Neural progenitor cell (in vitro differentiated cells): ENCODE results near the gene MAPK8. TPM values are rescaled to one million over a fixed set of nuclear protein-coding genes. Genes with fewer than 3 reads are reported as not detected.
A peak's percentile ranks its signal among the peaks of the same experiment; 100 is the strongest.

Source experiments
- DNase-seq: peaks from one replicate; pipeline ENCODE4 v3.0.0-alpha.2; 2016; ENCODE audit warnings: low spot score
- H2AFZ ChIP-seq: fragments of 200-600 bp; sonication (generic); replicated peaks from 2 replicates; pipeline ENCODE4 v1.6.1; 2016; ENCODE audit warnings: antibody characterized with exemption
- H3F3A ChIP-seq: fragments of 200-600 bp; sonication (generic); 2 replicates; pipeline ENCODE4 v1.6.1; 2016; ENCODE audit warnings: antibody characterized with exemption, low read depth
- H3K27ac ChIP-seq: fragments of 200-600 bp; sonication (generic); 2 replicates; pipeline ENCODE4 v1.5.1; 2016; ENCODE audit warnings: mild to moderate bottlenecking
- H3K27me3 ChIP-seq: fragments of 200-600 bp; sonication (generic); 2 replicates; pipeline ENCODE4 v1.6.1; 2016; ENCODE audit warnings: mild to moderate bottlenecking, moderate library complexity
- H3K36me3 ChIP-seq: fragments of 200-600 bp; sonication (generic); 2 replicates; pipeline ENCODE4 v1.5.1; 2016
- H3K4me1 ChIP-seq: fragments of 200-600 bp; sonication (generic); 2 replicates; pipeline ENCODE4 v1.6.1; 2016; ENCODE audit warnings: mixed run types
- H3K4me2 ChIP-seq: fragments of 200-600 bp; sonication (generic); 2 replicates; pipeline ENCODE4 v1.6.1; 2016
- H3K4me3 ChIP-seq: fragments of 200-600 bp; sonication (generic); 2 replicates; pipeline ENCODE4 v1.5.1; 2016
- H3K79me2 ChIP-seq: fragments of 200-600 bp; sonication (generic); 2 replicates; pipeline ENCODE4 v1.6.1; 2016; ENCODE audit warnings: low read depth
- H3K9ac ChIP-seq: fragments of 200-600 bp; sonication (generic); 2 replicates; pipeline ENCODE4 v1.6.1; 2016
- H3K9me3 ChIP-seq: fragments of 200-600 bp; sonication (generic); 2 replicates; pipeline ENCODE4 v1.5.1; 2016; ENCODE audit warnings: low read depth
- H4K20me1 ChIP-seq: fragments of 200-600 bp; sonication (generic); 2 replicates; pipeline ENCODE4 v1.6.1; 2016; ENCODE audit warnings: low read depth
- H3K27ac Mint-ChIP-seq: 3 replicates; pipeline ENCODE4 v1.8.0; 2021; ENCODE audit warnings: mixed read lengths
- H3K27me3 Mint-ChIP-seq: 2 replicates; pipeline ENCODE4 v1.8.0; 2022; ENCODE audit warnings: low read depth, mild to moderate bottlenecking, inconsistent platforms, moderate library complexity, mixed read lengths; ENCODE audit not compliant: insufficient read depth
- H3K36me3 Mint-ChIP-seq: 3 replicates; pipeline ENCODE4 v1.8.0; 2021; ENCODE audit warnings: mixed read lengths
- H3K4me1 Mint-ChIP-seq: 3 replicates; pipeline ENCODE4 v1.8.0; 2021; ENCODE audit warnings: mixed read lengths
- H3K4me3 Mint-ChIP-seq: 3 replicates; pipeline ENCODE4 v1.8.0; 2021; ENCODE audit warnings: mild to moderate bottlenecking, moderate library complexity, mixed read lengths
- H3K9me3 Mint-ChIP-seq: 3 replicates; pipeline ENCODE4 v1.8.0; 2020; ENCODE audit warnings: mixed read lengths
- EZH2 ChIP-seq: fragments of 200-600 bp; sonication (generic); IDR thresholded peaks from 2 replicates; pipeline ENCODE4 v1.6.1; 2017; ENCODE audit warnings: antibody characterized with exemption, mild to moderate bottlenecking, moderate library complexity
- EZH2phosphoT487 ChIP-seq: fragments of 200-600 bp; sonication (generic); IDR thresholded peaks from 2 replicates; pipeline ENCODE4 v1.6.1; 2017; ENCODE audit warnings: antibody characterized with exemption
- total RNA-seq: library from RNA; depleted of rRNA; stranded (reverse); fragments of >200 nt; gene quantifications from 2 replicates; pipeline ENCODE4 v1.2.3, GENCODE V29; 2015; ENCODE audit warnings: low replicate concordance
- TF ChIP-seq, protein P1 (sequence below): fragments of 200-600 bp; sonication (generic); IDR thresholded peaks from 2 replicates; pipeline ENCODE4 v1.5.1; 2017; ENCODE audit warnings: antibody characterized with exemption, mild to moderate bottlenecking

The MAPK8 gene
- 137 and 166 TPM in 2 replicates for total RNA-seq

- H3K27me3 Mint-ChIP-seq: peaks cover 3% of the 10 kb centered on the region
These were observed at the start of gene MAPK8 for GRCh38 chr10:48306265-48306869. TSS of gene MAPK8 (plus strand) at chr10:48306677. CDS start at chr10:48401661, 94,984 bp downstream.

GRCh38 chr10:48257407-48257961, 49.0 kb upstream of the MAPK8 start:
- no peaks in the 10 kb centered on the region for H4K20me1 ChIP-seq
- H3K36me3 ChIP-seq: no peaks in the 10 kb centered on the region
- no peak overlapping the region for H3K27ac ChIP-seq
- no peak overlapping the region for H3K4me3 ChIP-seq
- Mint-ChIP-seq H3K4me1 (no peaks in the 10 kb centered on the region), H3K36me3 (no peaks in the 10 kb centered on the region), H3K27me3 (no peaks in the 10 kb centered on the region), H3K27ac (no peak overlapping the region), H3K9me3 (no peaks in the 10 kb centered on the region), H3K4me3 (no peak overlapping the region)
- no peak for DNase-seq
- no peaks in the 10 kb centered on the region for H3K79me2 ChIP-seq
- TF ChIP-seq EZH2: no peak
- no peak for TF ChIP-seq EZH2phosphoT487
- TF ChIP-seq, protein P1, sequence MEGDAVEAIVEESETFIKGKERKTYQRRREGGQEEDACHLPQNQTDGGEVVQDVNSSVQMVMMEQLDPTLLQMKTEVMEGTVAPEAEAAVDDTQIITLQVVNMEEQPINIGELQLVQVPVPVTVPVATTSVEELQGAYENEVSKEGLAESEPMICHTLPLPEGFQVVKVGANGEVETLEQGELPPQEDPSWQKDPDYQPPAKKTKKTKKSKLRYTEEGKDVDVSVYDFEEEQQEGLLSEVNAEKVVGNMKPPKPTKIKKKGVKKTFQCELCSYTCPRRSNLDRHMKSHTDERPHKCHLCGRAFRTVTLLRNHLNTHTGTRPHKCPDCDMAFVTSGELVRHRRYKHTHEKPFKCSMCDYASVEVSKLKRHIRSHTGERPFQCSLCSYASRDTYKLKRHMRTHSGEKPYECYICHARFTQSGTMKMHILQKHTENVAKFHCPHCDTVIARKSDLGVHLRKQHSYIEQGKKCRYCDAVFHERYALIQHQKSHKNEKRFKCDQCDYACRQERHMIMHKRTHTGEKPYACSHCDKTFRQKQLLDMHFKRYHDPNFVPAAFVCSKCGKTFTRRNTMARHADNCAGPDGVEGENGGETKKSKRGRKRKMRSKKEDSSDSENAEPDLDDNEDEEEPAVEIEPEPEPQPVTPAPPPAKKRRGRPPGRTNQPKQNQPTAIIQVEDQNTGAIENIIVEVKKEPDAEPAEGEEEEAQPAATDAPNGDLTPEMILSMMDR: no peak
- H3K4me1 ChIP-seq: peaks cover 2% of the 10 kb centered on the region
- no peaks in the 10 kb centered on the region for H3K27me3 ChIP-seq
- H2AFZ ChIP-seq: no peak overlapping the region
- H3K9ac ChIP-seq: no peak overlapping the region
- no peaks in the 10 kb centered on the region for H3K9me3 ChIP-seq
- no peaks in the 10 kb centered on the region for H3F3A ChIP-seq
- no peak overlapping the region for H3K4me2 ChIP-seq

More at GRCh38 chr10:48306265-48306869, at the start of gene MAPK8:
- H3K4me2 ChIP-seq: peak within 1 kb of the TSS; percentile 79
- no peaks in the 10 kb centered on the region for H3K9me3 ChIP-seq
- H3F3A ChIP-seq: peaks cover 23% of the 10 kb centered on the region
- peak; percentile 96 for DNase-seq
- H3K27me3 ChIP-seq: peaks cover 18% of the 10 kb centered on the region
- H3K4me1 ChIP-seq: peaks cover 5% of the 10 kb centered on the region
- H3K4me3 Mint-ChIP-seq: peak within 1 kb of the TSS; percentile 88
- H3K4me3 ChIP-seq: peak within 1 kb of the TSS; percentile 97
- TF ChIP-seq, protein P1: no peak
- TF ChIP-seq EZH2: no peak
- peaks cover 9% of the 10 kb centered on the region for H3K36me3 Mint-ChIP-seq
- H3K9ac ChIP-seq: peak within 1 kb of the TSS; percentile 76
- peak within 1 kb of the TSS; percentile 58 for H3K27ac Mint-ChIP-seq
- peaks cover 18% of the 10 kb centered on the region for H3K4me1 Mint-ChIP-seq
- no peaks in the 10 kb centered on the region for H3K36me3 ChIP-seq
- H3K27ac ChIP-seq: peak within 1 kb of the TSS; percentile 96
- H3K9me3 Mint-ChIP-seq: no peaks in the 10 kb centered on the region
- H2AFZ ChIP-seq: peak within 1 kb of the TSS; percentile 80
- peaks cover 44% of the 10 kb centered on the region for H3K79me2 ChIP-seq
- H4K20me1 ChIP-seq: peaks cover 44% of the 10 kb centered on the region

DNA sequence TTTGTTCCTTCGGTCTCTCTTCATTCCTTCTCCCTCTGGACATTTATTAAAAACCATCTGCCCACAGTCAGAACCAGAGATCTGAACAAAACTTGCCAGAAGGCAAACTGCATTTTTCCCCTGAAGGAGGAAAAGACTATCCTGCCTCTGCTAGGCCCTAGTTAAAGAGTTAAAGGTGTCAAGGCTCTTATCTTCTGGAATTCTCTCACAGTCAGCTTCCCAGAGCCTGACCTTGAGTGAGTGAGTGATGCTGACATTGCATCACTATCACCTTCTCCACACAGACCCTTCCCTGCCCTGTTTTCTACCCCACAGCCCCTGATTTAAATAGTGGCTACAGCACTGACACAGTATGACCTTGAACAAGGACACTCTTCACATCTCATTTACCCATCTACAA, 48.4 kb upstream of the MAPK8 start:
- no peak for DNase-seq
- H3K27ac Mint-ChIP-seq: no peak overlapping the region
- H3K79me2 ChIP-seq: no peaks in the 10 kb centered on the region

More for the DNA sequence above, 48.4 kb upstream of the MAPK8 start:
- Histone ChIP-seq H3K27me3 (no peaks in the 10 kb centered on the region), H3K9me3 (no peaks in the 10 kb centered on the region), H3K36me3 (no peaks in the 10 kb centered on the region), H3K4me3 (no peak overlapping the region), H3K9ac (no peak overlapping the region), H2AFZ (no peak overlapping the region), H3K4me2 (no peak overlapping the region), H4K20me1 (no peaks in the 10 kb centered on the region), H3F3A (no peaks in the 10 kb centered on the region), H3K4me1 (no peaks in the 10 kb centered on the region), H3K27ac (no peak overlapping the region)
- TF ChIP-seq EZH2phosphoT487: no peak
- no peak for TF ChIP-seq EZH2
- TF ChIP-seq, protein P1: no peak
- H3K4me1 Mint-ChIP-seq: no peaks in the 10 kb centered on the region
- H3K4me3 Mint-ChIP-seq: no peak overlapping the region
- H3K9me3 Mint-ChIP-seq: no peaks in the 10 kb centered on the region
- no peaks in the 10 kb centered on the region for H3K36me3 Mint-ChIP-seq
- no peaks in the 10 kb centered on the region for H3K27me3 Mint-ChIP-seq
